ENCODE data around the gene SMAGP. TPM values are rescaled to one million over a fixed set of nuclear protein-coding genes. Genes with fewer than 3 reads are reported as not detected.
"Not testable (repeated sequence)": the region's sequence is repeated elsewhere in the genome, so short reads cannot be mapped to it uniquely, and the experiment has no call there.

The SMAGP gene
- total RNA-seq, 3 donors from 2014 or later = 35.0 to 88.6 (median 85.6) TPM

- intact Hi-C loops (cut with DNase I, micrococcal nuclease) = no loop called here
- no peak overlapping the region for H3K4me3 ChIP-seq
- no peaks in the 10 kb centered on the region for H3K4me1 ChIP-seq (ENCODE audit: low read depth)
- DNase-seq (no peak), ATAC-seq (no peak)
- H3K9me3 ChIP-seq = no peaks in the 10 kb centered on the region
- TF ChIP-seq CTCF (IDR thresholded peaks at IDR 0.05) = no peak
- no peaks in the 10 kb centered on the region for H3K36me3 ChIP-seq (ENCODE audit: low read depth)
Measured at GRCh38 chr12:51225234-51225633, 45.0 kb downstream of the SMAGP start.

- no peaks in the 10 kb centered on the region for H3K9me3 ChIP-seq
- no peaks in the 10 kb centered on the region for H3K36me3 ChIP-seq (ENCODE audit: low read depth)
- intact Hi-C loops (cut with DNase I, micrococcal nuclease) = no loop called here
- no peaks in the 10 kb centered on the region for H3K4me1 ChIP-seq (ENCODE audit: low read depth)
- no peak for TF ChIP-seq CTCF (IDR thresholded peaks at IDR 0.05)
- H3K4me3 ChIP-seq = no peak overlapping the region
- no peak for DNase-seq
- ATAC-seq = no peak
Measured at GRCh38 chr12:51224625-51225024, 45.6 kb downstream of the SMAGP start.

- DNase-seq = no peak
Measured at GRCh38 chr12:51222461-51222860, 47.8 kb downstream of the SMAGP start.

GRCh38 chr12:51219857-51220256, 50.4 kb downstream of the SMAGP start:
- ATAC-seq; H3K4me3 ChIP-seq; DNase-seq; H3K36me3 ChIP-seq (ENCODE audit: low read depth); H3K9me3 ChIP-seq; intact Hi-C loops (cut with DNase I, micrococcal nuclease): not testable (repeated sequence)
- peaks cover 12% of the 10 kb centered on the region for H3K4me1 ChIP-seq (ENCODE audit: low read depth)

More at GRCh38 chr12:51222461-51222860, 47.8 kb downstream of the SMAGP start:
- no peaks in the 10 kb centered on the region for H3K9me3 ChIP-seq
- no peak for ATAC-seq
- no peak for TF ChIP-seq CTCF (IDR thresholded peaks at IDR 0.05)
- peaks cover 12% of the 10 kb centered on the region for H3K4me1 ChIP-seq (ENCODE audit: low read depth)
- H3K36me3 ChIP-seq (ENCODE audit: low read depth) = no peaks in the 10 kb centered on the region
- intact Hi-C loops (cut with DNase I, micrococcal nuclease) = no loop called here
- no peak overlapping the region for H3K4me3 ChIP-seq

- no peak for ATAC-seq
- Histone ChIP-seq H3K4me3 (no peak overlapping the region), H3K9me3 (no peaks in the 10 kb centered on the region), H3K36me3 (ENCODE audit: low read depth) (no peaks in the 10 kb centered on the region), H3K4me1 (ENCODE audit: low read depth) (peaks cover 12% of the 10 kb centered on the region)
- no peak for TF ChIP-seq CTCF (IDR thresholded peaks at IDR 0.05)
- no peak for DNase-seq
- intact Hi-C loops (cut with DNase I, micrococcal nuclease) = no loop called here
Measured at GRCh38 chr12:51219322-51219721, 50.9 kb downstream of the SMAGP start.

GRCh38 chr12:51218607-51219161, 51.5 kb downstream of the SMAGP start:
- Histone ChIP-seq H3K4me1 (ENCODE audit: low read depth) (peaks cover 12% of the 10 kb centered on the region), H3K4me3 (peak overlapping the region; percentile 40), H3K9me3 (no peaks in the 10 kb centered on the region), H3K36me3 (ENCODE audit: low read depth) (no peaks in the 10 kb centered on the region)
- intact Hi-C loops (cut with DNase I, micrococcal nuclease) = no loop called here
- peak in 2 of 3 donors; percentile 28 to 53 for DNase-seq
- no peak for TF ChIP-seq CTCF (IDR thresholded peaks at IDR 0.05)
- peak; percentile 59 for ATAC-seq
